ENCODE measurements around the gene CIPC.

GRCh38 chr14:77098529-77099353 lies 683 bp downstream of the CIPC start:
- TF ChIP-seq CTCF (IDR thresholded peaks at IDR 0.05): no peak
- TF ChIP-seq EP300 (IDR thresholded peaks at IDR 0.05): no peak
- peak; percentile 37 to 51 for TF ChIP-seq POLR2AphosphoS5 (IDR thresholded peaks at IDR 0.05)
- TF ChIP-seq POLR2A (IDR thresholded peaks at IDR 0.05; ENCODE audit: low read depth): no peak

All from esophagus muscularis mucosa (tissue), 4 donors.